GM18868 (cell line): ENCODE data around the gene RGMA.

Source experiments
- ATAC-seq: cut with Tn5 transposase; IDR thresholded peaks from one replicate; pipeline ENCODE4 v1.9.1; 2021; ENCODE audit warnings: mild to moderate bottlenecking, moderate library complexity; ENCODE audit not compliant: unreplicated experiment

The RGMA gene, protein sequence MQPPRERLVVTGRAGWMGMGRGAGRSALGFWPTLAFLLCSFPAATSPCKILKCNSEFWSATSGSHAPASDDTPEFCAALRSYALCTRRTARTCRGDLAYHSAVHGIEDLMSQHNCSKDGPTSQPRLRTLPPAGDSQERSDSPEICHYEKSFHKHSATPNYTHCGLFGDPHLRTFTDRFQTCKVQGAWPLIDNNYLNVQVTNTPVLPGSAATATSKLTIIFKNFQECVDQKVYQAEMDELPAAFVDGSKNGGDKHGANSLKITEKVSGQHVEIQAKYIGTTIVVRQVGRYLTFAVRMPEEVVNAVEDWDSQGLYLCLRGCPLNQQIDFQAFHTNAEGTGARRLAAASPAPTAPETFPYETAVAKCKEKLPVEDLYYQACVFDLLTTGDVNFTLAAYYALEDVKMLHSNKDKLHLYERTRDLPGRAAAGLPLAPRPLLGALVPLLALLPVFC

DNA sequence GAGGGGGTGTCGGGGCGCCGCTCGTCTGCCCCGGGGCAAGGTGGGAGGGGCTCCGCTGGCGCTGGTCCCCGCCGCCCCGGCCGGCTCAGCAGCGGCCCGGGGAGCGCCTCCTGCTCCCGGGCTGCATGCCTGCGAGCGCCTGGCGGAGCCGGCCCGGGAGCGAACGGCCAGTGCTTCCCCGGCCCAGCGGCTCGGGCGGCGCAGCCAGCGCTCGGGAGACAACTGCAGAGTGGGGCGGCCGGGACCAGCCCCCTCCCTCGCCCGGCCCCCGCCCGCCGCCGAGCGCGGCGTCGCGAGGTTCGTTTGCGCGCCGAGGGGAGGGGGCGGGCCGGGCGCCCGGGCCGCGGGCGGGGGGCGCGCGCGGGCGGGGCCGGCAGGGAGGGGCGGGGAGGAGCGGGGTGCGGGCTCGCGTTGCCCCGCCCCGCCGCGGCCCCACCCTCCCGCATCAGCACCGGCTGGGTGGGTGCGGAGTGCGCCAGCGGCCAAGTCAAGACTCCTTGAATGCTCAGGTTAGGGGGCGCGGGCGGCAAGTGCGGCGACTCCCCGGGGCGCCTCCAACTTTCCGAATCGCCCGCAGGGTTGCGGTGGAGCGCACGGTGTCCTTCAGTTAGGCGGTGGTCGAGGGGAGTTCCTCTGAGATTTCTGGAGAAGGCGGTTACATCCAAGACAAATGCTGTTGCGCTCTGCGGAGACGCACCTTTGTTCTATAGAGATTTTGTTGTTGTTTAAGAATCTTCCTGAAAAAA lies at the start of gene RGMA:
RGMA (minus strand) TSS at position 231 of the 746 bp plus-strand sequence. CDS start 279 bp downstream, outside the sequence.
- ATAC-seq = peak; percentile 18

DNA sequence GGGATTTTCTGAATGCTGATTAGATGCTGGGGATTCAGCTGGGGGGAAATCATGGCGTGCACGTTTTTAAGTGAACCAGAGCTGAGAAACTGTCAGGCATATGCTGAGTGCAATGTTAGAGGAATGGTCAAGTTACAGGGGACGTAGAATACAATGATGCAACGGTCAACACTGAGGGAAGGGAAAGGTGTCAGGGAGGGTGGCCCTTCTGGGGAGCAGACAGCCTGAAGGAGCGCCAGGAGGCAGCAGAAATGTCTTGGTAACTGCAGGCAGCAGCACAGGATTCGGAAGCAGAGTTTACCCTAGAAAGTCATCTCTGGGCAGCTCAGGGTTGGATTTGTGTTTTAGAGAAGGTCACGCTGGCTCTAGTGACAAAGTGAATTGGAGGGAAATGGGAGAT lies 47.6 kb upstream of the RGMA start:
- ATAC-seq = no peak

DNA sequence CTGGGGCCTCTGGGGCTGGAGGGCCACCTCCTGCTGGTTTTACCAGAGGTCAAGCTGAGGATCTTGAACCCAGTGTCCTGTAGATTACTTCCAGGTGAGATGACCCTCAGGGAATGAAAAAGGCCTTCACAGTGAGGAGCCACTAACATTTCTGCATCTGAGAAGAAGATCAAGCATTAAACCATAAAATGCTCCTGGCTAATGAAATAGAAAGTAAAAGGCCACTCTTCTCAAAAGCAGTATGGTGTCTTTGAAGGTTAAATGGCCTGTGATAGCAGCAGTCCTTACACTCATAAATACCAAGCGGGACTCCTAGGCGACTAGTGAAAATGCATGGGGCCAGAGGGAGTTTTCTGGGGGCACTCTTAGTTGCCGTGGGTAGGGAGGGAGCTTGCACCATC lies 47.0 kb upstream of the RGMA start:
- ATAC-seq = no peak

DNA sequence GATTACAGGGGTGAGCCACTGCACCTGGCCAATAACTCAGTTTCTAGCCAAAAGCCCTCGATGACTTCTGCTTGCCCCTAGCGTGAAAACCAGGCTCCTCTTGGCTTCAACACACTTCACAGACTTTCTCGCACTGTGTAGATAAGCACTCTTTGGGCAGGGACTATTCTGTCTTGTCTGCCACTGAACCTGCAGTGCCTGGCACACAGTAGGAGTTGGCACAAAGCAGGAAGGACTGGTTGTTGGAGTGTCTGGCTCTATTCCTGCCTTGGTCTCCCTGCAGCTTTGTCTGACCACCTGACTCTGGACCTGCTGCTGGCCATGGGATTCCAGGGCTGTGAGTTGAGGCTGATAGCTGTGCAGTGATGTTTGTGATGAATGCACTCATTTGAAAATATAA lies 46.4 kb upstream of the RGMA start:
- ATAC-seq = no peak

DNA sequence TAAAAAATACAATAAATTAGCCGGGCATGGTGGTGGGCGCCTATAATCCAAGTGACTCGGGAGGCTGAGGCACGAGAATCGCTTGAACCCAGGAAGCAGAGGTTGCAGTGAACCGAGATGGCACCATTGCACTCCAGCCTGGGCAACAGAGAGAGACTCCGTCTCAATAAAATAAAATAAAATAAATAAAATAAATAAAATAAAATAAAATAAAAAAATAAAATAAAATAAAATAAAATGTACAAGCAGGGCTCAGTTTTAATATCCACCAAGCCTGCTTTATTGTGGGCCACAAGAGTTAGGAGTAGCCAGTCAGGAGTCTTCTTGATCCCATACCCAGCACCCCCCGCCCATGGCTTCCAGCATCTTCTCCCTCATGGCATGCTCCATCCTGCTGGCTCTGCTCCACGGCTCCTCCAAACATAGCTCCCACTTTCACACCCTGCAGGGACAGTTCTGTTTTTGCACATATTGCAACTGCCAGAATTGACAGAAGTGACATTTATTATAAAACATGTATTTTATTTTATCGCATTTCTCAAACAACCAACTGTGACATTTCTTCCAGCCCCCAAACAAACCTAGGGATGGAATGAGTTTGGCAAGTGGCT lies 42.6 kb upstream of the RGMA start:
- no peak for ATAC-seq

DNA sequence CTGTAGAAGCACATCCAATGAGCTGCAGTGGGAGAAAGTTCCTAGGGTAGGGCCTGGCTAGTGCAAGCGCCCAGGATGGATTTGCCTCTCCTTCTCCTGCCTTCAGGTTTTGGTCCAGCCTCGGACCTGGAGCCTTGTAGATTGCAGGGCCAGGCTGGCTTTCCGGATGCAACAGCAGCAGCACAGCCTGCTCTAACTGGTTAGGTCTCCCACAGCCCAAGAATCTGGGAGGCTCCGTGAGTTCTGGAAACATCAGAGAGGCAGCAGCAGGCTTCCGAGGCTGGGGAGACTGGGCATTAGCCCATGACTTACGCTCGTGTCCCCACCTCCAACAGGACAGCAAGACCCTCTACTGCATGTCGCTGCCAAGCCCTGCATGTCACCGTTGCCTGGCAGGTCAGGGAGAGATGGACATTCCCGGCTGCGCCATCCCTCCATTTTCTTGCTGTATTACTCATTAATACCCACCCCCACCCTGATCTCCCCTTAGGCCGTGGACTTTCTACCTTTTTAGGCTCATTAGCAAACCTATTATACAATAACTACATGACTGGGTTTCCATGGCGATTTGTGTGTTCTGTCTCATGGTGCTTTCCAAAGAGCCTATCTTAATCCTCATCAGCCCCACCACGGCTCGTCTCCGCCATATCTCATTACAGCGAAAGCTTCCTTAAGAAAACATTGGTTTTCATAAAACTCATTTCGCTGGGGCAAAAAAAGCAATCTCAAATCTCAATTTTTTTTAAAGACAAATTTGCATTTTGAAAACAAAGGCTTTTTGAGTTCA lies 40.9 kb upstream of the RGMA start:
- ATAC-seq = no peak

DNA sequence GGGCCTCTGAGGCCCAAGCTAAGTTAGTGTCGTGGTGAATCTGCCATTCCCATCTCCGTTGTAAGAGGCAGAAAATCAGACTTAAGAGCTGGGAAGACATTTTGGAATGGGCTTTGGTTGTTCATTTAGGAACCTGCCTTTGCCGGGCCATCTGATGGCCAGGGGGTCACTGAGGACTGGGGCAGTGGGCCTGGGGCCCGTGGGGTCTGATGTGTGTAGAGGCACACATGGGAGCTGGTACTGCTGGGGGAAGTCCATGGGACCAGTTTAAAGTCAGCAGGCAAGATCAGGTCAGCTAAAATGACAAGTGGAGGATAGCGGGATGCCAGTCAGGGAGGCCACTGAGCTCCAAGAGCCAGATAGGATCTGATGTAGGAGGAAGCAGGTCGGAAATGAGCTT lies 38.3 kb upstream of the RGMA start:
- no peak for ATAC-seq

DNA sequence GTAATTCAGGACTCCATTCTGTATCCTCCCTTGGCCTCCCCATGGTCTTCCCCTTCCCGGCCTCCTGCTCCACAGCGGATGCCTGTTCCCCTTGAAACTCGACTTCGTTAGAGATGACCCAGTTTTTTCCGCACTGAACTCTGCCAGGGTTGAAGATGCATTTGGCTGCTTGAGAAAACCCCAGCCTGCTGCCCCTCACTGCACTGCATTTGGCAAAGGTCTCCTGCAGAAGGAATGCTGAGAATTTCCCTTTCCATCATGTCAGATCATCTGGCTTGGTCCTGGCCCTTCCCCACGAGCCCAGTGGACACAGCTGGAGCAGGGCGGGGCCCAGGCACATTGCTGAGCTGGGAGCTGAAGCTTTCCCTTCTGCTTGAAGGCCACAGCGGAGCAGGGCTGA lies 37.6 kb upstream of the RGMA start:
- no peak for ATAC-seq

DNA sequence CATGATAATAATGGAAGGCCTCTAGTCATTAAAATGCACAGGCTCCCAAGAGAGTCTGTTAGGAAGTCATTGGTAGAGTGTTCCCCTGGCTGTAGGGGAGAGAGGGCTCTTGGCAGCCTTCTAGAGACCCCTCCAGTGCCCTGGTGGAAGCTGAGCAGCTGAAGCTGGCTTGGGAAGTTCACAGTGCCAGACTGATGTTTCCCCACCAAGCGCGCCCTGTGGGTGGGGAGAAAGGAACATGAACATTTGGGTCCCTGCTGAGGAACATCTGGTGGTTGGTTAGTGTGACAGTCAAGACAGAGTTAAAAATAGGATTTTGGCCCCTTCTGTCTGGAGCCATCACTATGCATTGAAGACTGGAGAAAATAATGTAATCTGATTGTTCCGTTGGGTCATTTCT lies 37.1 kb upstream of the RGMA start:
- no peak for ATAC-seq

DNA sequence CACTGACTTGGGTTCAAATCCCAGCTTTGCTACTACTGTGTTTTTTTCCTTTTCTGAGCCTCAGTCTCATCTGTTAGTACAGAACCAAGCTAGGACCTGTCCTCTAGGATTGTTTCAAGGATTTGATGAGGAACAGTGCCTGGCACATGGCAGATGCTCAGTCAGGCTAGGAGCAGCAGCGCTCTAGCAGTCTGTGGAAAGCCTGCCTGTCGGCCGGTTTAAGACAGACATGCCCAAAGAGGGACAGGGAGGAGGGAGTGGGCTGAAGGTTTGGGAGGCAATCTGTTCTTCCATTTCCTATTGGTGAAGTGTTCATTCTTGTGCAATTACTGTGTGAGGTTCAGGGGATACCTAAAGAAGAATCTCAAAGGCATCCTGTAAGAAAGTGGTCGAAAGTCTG lies 35.1 kb upstream of the RGMA start:
- no peak for ATAC-seq

DNA sequence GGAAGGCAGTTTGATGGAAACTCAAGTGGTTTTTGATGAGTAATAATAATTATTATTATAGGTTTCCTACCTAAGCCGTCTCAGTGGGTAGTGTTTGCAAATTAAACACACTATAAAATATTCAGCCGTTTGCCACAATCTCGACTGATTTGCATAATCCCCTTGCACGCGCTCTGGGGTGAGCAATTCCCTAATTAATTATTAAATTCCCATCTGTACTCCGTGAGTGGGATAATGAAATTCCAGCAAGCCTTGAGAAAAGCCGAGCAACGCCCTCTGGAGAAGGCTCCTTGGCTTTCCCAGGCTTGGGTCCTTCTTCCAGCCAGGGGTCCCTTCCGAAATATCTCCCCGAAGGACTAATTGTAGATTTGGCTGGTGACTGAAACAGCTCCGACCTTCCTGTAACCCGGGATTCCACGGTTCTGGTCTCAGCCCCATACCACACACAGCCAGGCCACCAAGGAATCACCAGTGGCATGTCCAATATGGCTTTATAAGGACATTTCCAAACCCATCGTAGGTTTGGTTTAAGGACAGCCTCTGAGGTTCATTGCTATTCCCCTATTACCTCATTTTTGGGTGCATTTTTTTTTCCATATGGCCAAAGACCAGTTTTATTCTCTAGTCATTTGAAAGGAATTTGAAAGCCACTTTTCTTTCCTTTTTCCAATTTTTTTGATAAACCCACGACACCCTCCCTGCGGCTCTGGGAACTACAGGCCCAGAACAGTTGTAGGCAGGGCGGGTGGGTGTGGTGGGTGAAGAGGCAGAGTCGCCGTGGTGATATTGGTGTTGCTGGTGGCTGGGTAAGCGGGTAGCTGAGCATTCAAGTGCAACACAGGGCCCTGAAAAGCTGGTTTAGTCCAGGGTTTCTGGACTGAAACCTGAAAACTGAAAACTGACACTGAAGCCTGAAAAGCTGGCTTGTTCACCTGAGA lies 33.2 kb upstream of the RGMA start:
- ATAC-seq = no peak

DNA sequence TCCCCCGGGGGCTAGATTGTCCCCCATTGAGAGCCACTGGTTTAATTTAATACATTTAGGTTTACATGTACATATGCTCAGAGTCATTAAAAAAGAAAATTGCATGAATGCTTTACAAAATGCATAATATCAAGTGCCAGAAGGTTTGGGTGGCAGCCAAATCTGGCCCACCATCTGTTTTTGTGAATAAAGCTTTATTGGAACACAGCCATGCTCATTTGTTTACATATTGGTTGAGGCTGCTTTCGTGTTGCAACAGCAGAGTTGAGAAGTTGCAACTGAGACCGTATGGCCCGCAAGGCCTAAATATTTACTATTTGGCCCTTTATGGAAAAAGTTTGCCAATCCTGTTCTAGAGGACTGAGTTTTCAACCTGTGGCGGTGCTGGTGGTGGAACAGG lies 32.1 kb upstream of the RGMA start:
- no peak for ATAC-seq

DNA sequence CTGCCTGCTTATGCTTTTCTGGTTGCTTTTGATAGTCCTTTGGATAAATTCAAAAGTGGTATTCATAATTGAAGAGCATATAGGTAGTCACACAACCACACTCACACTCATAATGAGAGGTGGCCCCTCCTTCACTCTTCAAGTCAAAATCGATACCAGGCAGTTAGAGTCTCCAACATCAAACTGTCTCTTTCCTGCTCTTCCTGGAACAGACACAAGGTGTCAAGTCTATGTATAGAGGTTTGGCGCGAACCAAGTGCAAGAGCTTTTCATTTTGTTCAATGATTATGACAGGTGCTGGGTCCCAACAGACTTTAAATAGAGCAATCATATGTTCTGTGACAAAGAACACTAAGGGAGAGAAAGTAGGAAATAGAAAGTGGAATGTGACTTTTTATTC lies 29.9 kb upstream of the RGMA start:
- ATAC-seq = no peak

DNA sequence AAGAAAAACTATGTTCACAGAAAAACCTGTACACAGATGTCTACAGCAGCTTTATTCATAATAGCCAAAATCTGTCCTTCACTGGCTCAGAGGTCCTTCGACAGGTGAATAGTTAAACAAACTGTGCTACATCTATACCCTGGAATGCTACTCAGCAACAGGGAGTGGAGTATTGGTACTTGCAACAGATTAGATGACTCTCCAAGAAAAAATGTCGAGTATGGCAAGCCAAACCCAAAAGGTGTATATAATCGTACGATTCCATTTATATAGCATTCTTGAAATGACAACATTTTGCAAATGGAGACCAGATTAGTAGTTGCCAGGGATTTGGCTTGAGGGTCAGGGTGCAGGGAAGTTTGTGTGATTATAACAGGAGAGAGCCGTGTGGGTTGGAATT lies 22.4 kb upstream of the RGMA start:
- ATAC-seq = no peak

DNA sequence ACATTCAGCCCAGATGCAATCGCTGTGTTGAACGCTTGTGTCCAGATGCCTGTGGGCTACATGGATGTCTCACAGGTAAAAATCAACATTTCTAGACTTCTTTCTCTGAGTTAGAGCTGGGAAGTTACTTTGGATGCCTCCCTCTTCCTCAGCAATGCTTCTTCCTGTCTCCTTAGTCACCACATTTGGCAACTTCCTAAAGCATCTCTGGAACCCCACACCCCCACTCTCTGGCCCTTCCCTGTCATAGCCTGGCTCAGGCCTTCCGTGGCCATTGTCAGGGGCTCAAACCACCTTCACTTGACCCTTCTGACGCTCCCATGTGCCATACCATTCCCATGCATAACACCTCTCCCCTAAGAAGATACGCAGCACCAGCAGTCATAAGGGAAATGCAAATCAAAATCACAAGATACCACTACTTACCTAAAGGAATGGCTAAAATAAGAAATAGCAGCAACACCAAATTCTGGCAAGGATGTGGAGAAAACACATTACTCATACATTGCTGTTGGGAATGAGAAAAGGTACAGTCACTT lies 21.6 kb upstream of the RGMA start:
- no peak for ATAC-seq

DNA sequence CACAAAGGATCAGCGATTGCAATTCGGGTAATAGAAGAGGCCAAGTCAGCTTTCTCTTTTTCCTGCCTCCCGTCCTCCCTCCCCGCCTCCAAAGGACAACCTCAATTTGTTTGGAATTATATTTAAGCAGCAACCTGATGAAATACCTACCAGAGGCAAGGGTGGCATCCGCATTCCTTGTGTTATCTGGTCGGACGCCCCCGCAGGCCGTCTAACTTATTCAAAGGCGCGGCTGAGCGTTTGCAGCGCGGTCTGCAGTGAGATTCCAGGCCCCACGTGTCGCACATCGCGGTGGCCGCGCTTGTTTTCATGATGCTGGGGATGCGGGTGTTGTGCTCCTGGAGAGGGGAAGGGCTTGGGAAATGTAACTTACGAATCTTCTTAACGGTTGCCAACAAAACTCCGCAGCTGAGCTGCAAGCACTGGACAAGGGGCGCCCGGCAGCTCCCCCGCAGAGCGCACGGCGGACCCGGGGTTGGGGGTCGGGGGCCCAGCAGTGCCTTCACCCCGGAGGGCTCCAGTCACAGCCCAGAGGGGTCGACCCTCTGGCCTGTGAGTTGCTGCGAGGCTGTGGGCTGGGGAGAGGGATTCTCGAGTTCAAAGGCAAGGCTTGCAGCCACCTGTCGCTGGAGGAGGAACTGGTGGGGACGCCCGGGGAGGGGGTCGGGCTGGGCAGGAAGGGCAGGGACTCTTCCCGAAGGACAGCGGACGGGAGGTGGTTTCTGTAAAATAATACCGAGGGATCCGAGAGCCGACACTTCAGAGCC lies 20.5 kb upstream of the RGMA start:
- ATAC-seq = no peak

DNA sequence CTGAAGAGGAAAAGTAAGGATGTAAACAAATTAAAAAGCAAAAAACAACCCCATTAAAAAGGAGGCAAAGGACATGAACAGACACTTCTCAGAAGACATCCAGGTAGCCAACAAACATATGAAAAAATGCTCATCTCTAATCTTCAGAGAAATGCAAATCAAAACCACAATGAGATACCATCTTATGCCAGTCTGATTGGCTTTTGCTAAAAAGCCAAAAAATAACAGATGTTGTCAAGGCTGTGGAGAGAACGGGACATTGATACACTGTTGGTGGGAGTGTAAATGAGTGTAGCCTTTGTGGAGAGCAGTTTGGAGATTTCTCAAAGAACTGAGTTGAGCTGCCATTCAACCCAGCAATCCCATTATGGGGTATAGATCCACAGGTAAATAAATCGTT lies 18.6 kb upstream of the RGMA start:
- ATAC-seq = no peak

DNA sequence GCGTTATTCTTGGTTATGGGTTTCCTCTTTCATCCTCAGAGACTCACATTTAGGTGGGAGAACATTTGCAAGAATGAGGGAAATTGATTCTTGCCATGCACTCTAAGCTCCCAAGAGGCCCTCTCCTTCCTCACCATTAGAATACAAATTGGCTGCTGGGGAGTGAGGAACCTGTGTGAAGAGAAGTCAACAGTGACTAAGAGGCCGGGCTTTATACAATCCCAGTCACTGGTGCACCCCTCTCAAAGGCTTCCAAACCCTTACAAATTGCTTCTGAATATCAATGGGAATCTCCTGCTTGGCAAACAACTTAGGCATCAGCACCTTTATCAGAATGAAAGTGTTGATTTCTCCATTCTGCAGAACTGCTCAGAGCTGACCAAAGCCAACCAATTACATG lies 16.5 kb upstream of the RGMA start:
- ATAC-seq = no peak

DNA sequence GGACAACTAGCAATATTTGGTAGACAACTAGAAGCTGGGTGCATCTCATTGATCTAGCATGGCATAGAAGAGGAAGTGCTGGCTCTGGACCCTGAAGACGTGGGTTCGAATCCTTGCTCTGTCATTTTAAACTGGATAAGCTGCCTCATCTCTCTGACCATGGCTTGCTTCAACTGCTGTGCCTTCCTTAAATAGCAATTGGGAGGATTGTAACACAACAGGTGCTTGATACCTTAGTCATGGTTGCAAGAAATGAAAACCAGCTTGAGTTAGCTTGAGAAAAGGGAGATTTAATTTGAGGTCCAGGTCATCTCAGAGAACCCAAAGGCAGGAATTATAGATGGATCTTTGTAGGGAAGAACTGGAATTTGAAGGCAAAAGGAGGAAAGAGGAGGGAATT lies 14.8 kb upstream of the RGMA start:
- ATAC-seq = no peak
